SW 1271 (cell line): Measurements from ENCODE around the gene ZMYND8.
"Not testable (repeated sequence)": the region's sequence is repeated elsewhere in the genome, so short reads cannot be mapped to it uniquely, and the experiment has no call there.

Source experiments
- DNase-seq, 2 experiments: peaks; one replicate each; lab custom pipeline; 2025; lab: John Stamatoyannopoulos, UW

Gene ZMYND8

DNA sequence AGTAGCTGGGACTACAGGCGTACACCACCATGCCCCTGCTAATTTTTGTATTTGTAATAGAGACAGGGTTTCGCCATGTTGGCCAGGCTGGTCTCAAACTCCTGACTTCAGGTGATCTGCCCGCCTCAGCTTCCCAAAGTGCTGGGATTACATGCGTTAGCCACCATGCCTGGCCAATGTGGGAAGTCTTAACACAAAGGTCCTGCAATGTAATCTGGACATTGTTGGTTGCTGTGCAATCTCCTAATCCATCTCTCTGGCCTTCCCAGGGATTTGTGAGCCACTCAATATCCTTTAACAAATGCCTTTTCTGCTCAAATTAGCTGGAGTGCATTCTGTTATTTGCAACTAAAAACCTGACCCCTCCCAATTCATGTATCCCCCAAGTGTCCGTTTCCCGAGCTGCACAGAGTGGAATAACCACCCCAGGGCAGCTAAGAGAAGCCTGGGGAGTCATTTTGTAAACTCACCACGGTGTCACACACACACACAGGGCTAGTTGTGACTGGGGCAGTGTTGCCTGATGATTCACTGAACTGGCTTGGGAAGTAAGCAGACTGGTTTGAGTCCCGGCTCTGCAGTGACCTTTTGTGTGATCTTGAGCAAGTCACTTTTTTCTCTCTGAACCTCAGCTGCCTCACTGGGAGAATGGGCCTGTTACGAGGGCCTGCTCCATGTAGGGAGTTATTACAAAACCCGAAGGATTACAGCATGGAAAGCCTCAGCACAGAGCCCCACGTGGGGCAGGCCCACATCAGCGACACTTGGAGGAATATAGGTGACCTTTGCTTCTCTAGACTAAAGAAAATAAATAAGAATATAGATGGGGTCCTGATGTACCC, 152.3 kb downstream of the ZMYND8 start:
- DNase-seq: no peak

DNA sequence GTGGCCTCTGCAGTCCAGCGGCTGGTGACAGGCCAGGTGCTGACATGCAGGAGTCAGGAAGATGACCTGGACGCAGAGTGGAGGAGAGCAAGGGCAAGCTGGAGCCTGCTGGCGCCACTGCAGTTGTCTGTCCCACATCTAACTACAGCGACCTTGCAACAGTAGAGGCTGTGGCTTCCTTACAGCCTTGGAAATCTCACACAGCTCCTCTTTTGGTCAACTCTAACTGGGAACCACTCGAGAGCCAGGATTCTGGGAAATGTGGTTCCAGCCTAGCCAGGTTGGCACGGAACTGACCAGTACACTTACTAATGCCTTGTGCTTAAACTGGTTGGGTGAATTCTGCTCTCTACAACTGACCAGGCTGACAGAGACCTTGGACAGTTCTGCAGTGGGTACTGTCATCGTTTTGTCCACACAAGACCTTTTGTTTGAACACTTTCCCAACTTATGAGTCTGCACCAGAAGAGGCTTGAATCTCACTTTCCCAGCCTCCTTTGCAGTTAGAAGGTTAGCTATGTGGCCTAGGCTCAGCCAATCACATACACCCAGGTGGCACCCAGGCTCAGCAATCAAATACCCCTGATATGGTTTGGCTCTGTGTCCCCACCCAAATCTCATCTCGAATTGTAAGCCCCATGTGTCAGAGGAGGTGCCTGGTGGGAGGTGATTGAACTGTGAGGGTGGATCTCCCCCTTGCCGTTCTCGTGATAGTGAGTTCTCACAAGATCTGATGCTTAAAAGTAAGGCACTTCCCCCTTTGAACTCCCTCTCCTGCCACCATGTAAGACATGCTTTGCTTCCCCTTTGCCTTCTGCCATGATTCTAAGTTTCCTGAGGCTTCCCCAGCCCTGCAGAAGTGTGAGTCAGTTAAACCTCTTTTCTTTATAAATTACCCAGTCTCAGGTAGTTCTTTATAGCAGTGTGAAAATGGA, 153.5 kb downstream of the ZMYND8 start:
- no peak for DNase-seq

DNA sequence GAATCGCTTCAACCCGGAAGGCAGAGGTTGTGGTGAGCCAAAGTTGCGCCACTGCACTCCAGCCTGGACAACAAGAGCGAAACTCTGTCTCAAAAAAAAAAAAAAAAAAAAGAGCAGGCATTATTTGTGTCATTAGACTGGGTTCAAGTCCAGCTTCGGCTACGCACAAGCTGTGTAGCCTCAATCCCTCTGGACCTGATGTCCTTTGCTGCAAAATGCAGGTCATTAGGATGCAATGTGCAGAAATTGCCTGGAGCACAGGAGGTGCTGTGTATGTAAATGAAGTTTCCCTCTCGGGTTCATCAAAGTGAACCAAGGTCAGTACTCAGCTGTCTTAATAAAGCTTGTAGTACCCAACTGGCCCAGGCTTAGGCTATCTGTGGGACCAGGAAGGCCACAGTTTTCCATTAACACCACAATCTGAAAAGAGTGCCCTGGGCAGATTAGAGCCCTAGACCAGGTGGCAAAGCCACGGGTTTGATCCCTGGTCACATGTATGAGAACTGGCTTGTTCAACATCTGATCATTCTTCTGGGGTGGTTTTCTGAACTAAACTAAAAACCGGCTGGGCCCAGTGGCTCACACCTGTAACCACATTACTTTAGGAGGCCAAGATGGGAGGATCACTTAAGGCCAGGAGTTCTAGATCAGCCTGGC, 155.3 kb downstream of the ZMYND8 start:
- DNase-seq: no peak

DNA sequence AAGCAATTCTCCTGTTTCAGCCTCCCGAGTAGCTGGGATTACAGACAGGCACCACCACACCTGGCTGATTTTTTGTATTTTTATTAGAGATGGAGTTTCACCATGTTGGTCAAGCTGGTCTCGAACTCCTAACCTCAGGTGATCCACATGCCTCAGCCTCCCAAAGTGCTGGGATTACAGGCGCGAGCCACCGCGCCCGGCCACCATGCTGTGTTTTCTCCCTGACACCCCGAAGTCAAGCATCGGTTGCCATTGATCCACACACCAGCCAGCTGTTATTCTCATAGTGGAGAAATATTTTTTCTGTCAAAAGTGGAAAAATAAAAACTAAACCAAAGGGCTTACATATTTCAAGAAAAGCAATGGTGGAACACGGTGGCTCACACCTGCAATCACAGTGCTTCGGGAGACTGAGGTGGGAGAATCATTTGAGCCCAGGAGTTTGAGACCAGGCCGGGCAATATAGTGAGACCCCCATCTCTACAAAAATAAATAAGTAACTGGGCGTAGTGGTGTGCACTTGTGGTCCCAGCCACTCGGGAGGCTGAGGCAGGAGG, 157.4 kb downstream of the ZMYND8 start:
- DNase-seq: no peak

DNA sequence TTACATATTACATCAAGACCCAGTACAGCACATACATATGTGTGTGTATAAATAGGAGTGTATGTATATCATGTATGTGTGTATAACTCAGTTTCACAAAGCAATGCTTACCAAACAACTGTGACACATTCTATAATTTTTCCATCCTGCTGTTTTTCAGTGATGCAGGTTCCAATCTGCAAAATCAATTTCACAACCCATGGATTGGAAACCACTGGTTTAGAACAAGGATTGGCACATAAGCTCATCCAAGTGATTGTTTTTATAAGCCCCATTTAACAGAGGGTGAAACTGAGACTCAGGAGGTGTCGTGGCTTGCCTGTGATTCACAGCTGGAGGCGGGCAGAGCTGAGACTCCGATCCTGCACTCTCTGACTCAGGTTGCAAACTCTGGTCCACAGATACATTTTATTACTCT, 158.2 kb downstream of the ZMYND8 start:
- DNase-seq: no peak

DNA sequence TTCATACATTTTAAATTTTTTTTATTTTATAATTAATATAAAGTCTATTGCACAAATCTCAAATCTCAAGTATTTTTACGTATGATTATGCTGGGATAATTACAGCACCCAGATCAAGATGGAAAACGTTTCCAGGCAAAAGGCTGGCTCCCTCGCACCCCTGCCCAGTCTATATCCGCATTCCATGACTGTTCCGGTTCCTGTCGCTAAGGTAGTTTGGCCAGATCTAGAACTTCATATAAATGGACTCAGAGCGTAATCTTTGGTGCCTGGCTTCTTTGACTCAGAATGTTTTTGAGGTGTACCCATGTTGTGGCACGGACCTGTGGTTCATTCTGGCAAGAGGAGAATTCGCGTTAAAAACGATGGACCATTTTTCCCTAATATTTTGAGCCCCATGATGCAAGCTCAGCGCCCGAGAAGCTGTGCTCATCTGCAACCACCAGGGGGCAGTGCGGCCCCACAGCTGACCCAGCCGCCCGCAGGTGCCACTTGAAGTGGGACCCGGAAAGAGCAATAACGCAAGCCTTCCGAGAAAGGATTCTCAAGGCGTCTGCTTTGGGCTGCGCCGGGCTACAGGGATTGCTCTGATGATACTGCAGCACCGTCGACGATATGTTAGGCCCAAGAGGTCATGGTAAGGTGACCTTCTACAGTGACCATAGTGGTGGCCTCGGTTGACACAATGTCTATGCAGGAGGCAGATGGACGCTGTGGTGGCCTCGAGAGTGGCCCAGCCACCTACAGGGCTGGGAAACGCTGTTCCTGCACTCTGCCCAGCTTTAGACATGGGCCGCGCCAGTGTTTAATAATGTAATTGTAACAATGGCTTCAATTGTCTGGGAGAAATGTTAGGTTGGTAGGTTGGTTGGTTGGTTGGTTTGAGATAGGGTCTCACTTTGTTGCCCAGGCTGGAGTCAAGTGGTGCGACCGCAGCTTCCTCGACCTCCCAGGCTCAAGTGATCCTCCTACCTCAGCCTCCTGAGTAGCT, 160.1 kb downstream of the ZMYND8 start:
- DNase-seq: peak in 1 of 2 experiments; percentile 23

DNA sequence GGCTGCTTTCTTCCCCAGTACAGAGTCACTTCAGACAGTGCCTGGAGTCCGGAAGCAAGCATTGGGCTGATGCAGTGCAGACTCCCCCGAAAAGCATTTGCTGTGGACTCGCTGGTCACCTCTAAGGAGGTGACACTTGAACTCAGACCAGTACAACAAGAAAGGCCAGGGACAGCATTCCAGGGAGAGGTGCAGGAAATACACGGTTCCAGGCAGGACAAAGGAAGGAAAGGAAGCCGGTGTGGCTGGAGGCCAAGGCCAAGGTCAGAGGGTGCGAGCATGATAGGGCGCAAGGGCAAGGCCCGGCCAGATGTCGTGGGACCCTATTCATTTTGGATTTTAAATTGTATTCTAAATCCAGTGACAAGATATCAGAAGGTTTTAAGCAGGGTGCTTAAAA, 160.9 kb downstream of the ZMYND8 start:
- no peak for DNase-seq

DNA sequence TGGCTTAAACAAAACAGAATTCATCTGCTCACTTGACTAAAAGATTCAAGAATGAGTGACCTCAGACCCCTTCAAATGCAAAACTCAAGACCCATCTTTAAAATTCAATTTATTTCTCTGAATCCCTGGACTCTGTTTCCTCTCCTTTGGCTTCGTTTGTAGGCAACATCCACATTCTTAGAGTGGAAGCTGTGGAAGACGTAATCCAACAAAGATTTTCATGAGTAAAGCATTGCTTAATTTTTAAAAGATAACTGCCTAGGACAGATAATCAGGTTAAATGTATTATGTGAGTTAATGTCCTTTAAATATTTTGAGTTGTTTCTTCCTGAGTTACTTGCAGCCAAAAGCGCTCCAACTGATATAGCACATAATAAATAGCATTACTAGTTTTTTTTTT, 164.5 kb downstream of the ZMYND8 start:
- DNase-seq: no peak

DNA sequence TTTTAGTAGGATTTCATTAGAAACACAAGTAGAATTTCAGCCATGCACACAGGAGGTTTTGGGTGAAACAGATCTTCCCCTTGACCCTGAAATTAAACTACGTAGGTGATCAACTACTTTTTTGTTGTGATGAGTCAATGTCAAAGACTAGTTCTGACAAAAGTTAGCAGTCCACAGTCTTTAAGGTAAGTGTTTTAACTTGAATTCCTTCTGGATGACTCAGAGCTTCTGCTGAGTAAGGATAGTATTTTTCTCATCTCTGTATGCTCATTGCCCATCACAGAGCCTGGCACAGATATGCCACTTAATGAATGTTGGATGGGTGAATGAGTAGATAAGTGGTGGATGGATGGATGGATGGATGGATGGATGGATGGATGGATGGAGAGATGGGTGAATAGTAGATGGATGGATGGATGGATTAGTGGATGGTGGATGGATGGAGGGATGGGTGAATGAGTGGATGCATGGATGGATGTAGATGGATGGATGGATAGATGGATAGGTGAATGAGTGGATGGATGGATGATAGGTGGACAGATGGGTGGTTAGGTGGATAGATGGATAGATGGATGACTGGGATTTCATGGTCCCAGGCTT, 165.3 kb downstream of the ZMYND8 start:
- peak in 1 of 2 experiments; percentile 29 for DNase-seq

DNA sequence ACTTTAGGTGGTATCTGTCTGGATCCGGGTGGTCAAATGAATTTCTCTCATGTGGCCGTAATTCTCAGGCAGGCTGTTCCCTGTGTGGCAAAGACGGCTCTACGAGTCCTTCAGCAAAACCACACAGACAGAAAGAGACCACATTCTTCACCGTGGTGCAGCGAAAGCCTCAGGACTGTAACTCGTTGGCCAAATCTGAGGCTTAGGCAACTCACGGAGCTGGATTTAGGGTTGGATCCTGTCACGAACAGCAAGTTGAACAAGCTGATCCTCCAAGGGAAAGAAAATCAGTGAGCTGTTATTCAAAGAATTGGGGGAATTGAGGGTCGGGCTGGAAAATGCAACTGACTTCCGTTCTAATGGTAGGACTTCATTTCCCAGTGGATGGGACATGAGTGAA, 167.4 kb downstream of the ZMYND8 start:
- DNase-seq: no peak

DNA sequence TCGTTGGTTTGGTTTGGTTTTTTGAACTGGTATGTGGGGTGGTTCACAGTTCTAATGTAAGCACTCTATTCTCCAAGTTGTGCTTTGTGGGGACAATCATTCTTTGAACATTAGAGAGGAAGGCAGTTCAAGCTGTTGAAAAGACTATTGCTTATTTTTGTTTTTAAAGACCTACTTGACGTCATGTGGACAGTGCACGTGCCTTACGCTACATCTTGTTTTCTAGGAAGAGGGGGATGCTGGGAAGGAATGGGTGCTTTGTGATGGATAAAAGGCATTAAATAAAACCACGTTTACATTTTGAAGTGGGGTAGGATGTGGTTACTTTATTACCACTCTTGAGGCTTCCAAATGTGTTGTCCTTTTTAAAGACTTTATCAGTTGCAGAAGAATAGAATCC, 168.0 kb downstream of the ZMYND8 start:
- no peak for DNase-seq

DNA sequence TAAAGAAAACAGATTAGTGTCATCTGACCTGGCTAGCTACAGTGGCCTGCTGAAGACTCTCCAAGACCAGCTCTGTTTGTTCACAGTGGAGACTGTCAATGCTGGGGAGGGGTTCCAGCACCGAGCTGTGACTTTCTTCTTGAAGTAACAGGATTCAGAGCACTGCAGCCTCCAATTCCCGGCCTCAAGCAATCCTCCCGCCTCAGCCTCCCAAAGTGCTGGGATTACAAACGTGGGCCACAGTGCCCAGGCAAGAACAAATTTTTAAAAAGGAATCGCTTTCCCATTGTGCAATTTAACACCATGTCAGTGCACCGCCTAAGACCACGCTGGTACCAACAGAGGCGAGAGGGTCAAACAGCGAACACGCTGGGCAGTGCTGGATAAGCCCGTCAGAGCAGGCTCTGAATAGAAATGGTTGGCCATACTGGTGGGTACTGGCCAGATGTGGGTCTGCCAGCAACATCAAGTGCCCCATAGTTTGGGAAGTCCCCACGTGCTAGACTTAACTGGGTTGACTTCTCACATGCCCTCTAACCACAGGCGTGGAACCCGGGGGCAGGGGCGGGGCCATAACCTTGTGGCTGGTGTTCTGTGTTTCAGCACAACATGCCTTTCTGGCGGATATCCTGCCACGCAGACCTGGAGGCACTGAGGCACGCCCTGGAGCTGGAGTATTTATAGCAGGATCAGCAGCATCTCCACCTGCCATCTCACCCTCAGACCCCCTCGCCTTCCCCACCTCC, 168.9 kb downstream of the ZMYND8 start:
- DNase-seq: no peak

DNA sequence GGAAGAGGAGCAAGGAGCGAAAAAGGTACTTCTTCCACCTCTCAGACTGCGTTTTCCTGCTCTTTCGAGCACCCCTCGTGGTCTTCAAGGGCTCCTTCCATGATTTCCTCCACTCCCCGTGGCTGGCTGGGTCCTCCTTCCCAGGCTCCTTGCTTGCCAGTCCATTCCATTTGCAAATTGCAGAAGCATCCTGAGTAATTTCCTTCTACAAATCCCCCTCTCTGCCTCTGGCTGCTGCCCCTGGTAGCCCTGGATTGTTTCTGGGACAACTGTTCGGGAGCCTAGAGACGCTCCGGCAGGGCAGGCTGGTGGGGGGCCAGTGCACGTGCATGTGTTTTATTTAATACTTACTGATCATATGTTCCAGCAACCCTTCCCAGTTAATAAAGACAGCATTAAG, 173.1 kb downstream of the ZMYND8 start:
- DNase-seq: no peak

DNA sequence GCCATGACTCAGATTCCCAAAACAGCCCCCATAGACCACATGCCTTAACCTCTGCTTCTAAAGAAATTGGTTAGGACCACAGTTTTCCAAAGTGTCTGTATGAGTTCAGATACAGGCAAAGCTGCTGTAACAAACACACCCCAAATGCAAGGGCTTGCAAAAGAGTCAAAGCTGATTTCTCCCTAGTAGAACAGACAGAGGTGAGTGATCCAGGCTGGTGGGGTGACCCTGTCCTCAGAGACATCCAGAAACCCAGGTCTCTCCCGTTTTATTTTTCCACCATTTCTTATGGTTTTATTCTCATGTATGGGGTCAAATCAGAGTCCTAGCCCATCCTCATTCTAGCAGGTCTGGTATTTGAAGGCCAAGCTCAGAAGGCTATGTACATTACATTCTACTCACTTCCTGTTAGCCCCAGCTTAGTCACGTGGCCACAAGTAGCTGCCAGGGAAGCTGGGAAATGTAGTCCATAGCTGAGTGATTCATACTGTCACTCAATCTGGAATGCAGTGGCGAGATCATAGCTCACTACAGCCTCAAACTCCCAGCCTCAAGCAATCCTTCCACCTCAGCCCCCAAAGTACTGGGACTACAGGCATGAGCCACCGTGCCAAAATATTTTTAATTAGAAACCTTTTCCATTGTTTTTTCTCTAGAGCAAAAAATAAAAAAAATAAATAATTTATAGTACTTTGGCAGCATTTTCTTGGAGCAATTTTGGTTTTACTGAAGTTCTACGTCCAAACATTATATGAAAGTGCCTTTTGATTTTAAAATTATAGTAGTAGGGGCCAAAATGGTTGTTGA, 175.2 kb downstream of the ZMYND8 start:
- peak in 1 of 2 experiments; percentile 46 for DNase-seq

DNA sequence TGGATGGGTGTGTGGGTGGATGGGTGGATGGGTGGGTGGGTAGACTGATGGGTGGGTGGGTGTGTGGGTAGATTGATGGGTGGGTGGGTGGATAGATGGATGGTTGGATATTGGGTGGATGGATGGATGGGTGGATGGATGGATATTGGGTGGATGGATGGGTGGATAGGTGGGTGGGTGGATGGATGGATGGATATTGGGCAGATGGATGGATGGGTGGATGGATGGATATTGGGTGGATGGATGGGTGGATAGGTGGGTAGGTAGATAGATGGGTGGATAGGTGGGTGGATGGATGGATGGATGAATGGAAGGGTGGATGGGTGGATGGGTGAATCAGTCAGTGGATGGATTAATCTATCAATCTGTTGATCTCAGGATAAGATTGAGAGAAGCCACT, 177.2 kb downstream of the ZMYND8 start:
- no peak for DNase-seq

DNA sequence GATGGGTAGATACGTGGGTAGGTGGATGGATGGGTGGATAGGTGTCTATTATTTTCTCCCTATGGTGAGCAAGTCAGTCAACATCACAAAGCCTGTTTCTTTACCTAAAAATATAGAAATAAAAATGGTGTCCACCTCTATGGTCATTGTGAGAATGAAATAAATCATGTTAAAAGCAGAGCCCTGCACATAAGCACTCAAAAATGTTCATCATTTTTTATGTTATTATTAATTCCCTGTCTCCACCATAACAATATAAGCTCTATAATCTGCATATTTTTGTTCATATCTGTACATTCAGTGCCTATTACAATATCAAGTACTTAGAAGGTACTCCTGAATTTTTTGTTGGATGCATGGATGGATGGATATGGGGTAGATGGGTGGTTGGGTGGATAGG, 177.6 kb downstream of the ZMYND8 start:
- DNase-seq: no peak

DNA sequence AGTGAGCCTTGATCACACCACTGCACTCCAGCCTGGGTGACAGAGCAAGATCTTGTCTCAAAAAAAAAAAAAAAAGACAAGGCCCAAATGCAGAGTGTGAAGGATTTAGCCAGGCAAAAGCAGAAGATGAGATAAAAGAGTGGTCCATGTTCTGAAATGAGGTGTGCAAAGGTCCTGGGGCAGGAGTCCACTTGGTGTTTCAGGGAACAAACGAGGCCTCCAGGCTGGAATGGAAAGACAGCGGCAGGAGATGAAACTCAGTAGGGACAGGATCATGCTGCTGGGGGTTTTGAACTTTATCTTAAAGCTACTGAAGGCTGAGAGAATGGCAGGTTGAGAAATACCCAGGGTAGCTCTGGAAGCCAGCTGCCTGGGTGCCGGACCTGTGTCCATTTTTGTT, 178.2 kb downstream of the ZMYND8 start:
- DNase-seq: no peak

DNA sequence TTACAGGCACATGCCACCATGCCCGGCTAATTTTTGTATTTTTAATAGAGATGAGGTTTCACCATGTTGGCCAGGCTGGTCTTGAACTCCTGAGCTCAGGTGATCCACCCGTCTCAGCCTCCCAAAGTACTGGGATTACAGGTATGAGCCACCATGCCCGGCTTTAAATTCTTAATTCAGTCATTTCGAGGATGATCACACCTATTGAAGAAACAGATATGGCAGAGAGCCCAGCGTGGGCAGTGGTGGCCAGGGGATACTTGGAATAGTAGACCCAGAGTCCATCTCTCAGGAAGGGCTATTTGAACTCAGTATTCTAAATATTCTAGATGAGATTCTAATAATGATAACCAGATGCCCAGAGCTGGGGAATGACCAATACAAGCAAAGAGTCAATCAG, 180.3 kb downstream of the ZMYND8 start:
- not testable (repeated sequence) for DNase-seq

DNA sequence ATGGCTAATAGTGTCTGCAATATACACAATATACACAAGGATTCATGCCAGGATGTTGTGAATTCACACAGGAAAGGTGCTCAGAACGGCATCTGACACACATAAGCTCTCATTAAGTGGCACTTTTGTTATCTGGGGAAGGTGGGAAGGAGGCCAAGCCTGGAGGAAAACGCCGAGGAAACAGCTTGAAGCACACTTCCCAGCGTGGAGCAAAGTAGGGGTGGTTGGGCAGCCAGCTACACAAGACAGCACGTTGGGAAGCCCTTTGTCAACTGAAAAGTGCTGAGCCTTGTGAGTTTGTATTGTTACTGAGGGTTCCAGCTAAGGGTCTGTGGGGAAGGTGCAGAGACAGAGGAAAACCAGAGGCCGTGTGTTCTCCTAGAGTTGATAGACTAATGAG, 181.0 kb downstream of the ZMYND8 start:
- DNase-seq: no peak
